Caki2 (cell line): ENCODE results near the gene JADE1. TPM values are rescaled to one million over a fixed set of nuclear protein-coding genes. Genes with fewer than 3 reads are reported as not detected.

Source experiments
- DNase-seq: peaks from one replicate; pipeline ENCODE4 v3.0.0-alpha.2; 2015; ENCODE audit warnings: low read depth
- in situ Hi-C: cut with HindIII; loops from 2 replicates; pipeline ENCODE4 v1.10.0; 2016; ENCODE audit warnings: low sequenced_read_pairs, low pct_unique_long_range_greater_than_20kb, mixed read lengths
- total RNA-seq: library from RNA; depleted of rRNA; stranded (reverse); fragments of >200 nt; shearing (Covaris generic); gene quantifications from 2 replicates; pipeline ENCODE4 v1.2.3, GENCODE V29; 2014; ENCODE audit warnings: low replicate concordance

The JADE1 gene
- total RNA-seq, 1 experiment from 2014 or later, result 25.2 TPM

DNA sequence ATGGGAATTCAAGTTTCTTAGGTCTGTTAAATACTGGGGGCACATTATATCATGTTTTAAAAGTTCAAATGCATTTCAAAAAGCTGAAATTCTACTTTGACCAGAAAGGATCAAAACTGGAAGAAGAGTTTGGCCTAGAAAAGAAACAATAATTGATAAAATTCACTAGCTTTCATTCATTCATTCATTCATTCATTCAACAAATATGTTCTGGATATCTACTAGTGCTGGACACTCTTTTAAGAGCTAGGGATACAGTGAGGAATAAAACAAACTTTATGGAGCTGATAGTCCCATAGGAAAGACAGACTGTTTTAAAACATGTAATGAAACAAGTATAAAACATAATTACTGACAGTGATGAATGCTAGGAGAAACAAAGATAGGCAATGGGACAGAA is 106.0 kb downstream of the JADE1 start:
- in situ Hi-C loops, result no loop called here
- no peak for DNase-seq

DNA sequence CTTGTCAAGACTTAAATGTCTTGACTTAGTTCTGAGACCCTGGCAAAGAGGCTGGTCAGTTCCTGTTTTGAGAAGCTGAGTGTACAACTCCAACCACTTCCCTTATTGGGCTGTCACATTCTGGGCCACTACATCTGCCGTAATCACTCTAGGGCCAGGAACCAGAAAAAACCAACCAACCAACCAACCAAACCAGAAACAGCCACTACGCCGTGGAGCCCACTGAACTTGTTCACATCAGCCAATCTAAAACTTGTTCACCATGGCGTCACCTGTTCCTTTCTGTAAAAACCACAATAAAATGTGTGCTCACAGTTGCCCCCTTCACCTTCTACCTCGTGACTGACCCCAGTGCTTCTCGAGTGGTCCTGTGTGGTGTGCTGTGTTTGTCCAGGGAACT is 107.3 kb downstream of the JADE1 start:
- in situ Hi-C loops, result no loop called here
- no peak for DNase-seq

DNA sequence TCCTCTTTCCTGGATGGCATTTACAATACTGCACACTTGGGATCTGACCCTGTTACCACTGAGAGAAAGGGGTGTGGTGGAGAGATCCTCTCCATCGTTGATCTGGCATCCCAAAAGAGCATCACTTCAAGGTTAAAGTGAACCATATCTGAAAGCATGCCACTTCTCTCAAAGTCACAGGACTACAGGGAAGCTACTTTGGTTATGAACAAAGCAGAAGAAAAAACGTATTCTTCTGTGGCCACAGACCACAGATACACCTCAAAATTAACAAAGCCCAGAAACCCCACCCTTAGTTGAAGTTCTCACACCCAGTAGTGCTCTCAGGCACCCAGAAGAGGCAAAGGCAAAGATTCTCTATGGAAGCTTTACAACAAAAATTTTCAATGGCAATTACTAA is 108.3 kb downstream of the JADE1 start:
- in situ Hi-C loops, result no loop called here

GRCh38 chr4:128921954-128922353 is 112.5 kb downstream of the JADE1 start:
- no peak for DNase-seq
- in situ Hi-C loops, result no loop called here

More for the DNA sequence above, 108.3 kb downstream of the JADE1 start:
- DNase-seq, result no peak
